Inflammatory macrophage treated with lipopolysaccharide for 4 hours (primary cell): ENCODE data around the gene ARMC3.
A peak's percentile ranks its signal among the peaks of the same experiment; 100 is the strongest.
"Not testable (repeated sequence)": the region's sequence is repeated elsewhere in the genome, so short reads cannot be mapped to it uniquely, and the experiment has no call there.

Source experiments
- DNase-seq: peaks from one replicate; pipeline ENCODE4 v3.0.0-alpha.2; 2020

The ARMC3 gene

GRCh38 chr10:22927661-22928403 is at the start of gene ARMC3:
Gene ARMC3 (plus strand): TSS chr10:22928053. CDS start chr10:22931997, 3,944 bp downstream.
- peak; percentile 29 for DNase-seq

GRCh38 chr10:22891797-22892196 is 36.1 kb upstream of the ARMC3 start:
- DNase-seq = no peak

- no peak for DNase-seq
Measured at GRCh38 chr10:22893781-22894180, 34.1 kb upstream of the ARMC3 start.

GRCh38 chr10:22894714-22895113 is 33.1 kb upstream of the ARMC3 start:
- peak; percentile 49 for DNase-seq

GRCh38 chr10:22895252-22895651 is 32.6 kb upstream of the ARMC3 start:
- no peak for DNase-seq

- DNase-seq = no peak
Measured at GRCh38 chr10:22897371-22897770, 30.5 kb upstream of the ARMC3 start.

- no peak for DNase-seq
Measured at GRCh38 chr10:22899307-22899706, 28.5 kb upstream of the ARMC3 start.

GRCh38 chr10:22899775-22900174 is 28.1 kb upstream of the ARMC3 start:
- no peak for DNase-seq

GRCh38 chr10:22900841-22901601 is 26.8 kb upstream of the ARMC3 start:
- DNase-seq = no peak

GRCh38 chr10:22902147-22902546 is 25.7 kb upstream of the ARMC3 start:
- DNase-seq = not testable (repeated sequence)

- DNase-seq = no peak
Measured at GRCh38 chr10:22903694-22904093, 24.2 kb upstream of the ARMC3 start.

- no peak for DNase-seq
Measured at GRCh38 chr10:22906767-22907166, 21.1 kb upstream of the ARMC3 start.

GRCh38 chr10:22908837-22909236 is 19.0 kb upstream of the ARMC3 start:
- no peak for DNase-seq

GRCh38 chr10:22909673-22910072 is 18.2 kb upstream of the ARMC3 start:
- DNase-seq = not testable (repeated sequence)

GRCh38 chr10:22911067-22911466 is 16.8 kb upstream of the ARMC3 start:
- DNase-seq = no peak

GRCh38 chr10:22911889-22912762 is 15.7 kb upstream of the ARMC3 start:
- no peak for DNase-seq

- DNase-seq = no peak
Measured at GRCh38 chr10:22912763-22913384, 15.0 kb upstream of the ARMC3 start.

GRCh38 chr10:22913474-22914092 is 14.3 kb upstream of the ARMC3 start:
- no peak for DNase-seq

- DNase-seq = no peak
Measured at GRCh38 chr10:22915314-22915713, 12.5 kb upstream of the ARMC3 start.

- DNase-seq = no peak
Measured at GRCh38 chr10:22925088-22925487, 2.8 kb upstream of the ARMC3 start.

GRCh38 chr10:22927166-22927565 is 687 bp upstream of the ARMC3 start:
- DNase-seq = no peak

GRCh38 chr10:22929053-22929452 is 1.2 kb downstream of the ARMC3 start:
- DNase-seq = not testable (repeated sequence)
